Retina (tissue), 1 donor: ENCODE data around the gene DNAH9.

Experiments
- DNase-seq: peaks from one replicate; pipeline ENCODE4 v3.0.0-alpha.2; 2016

DNAH9 gene

GRCh38 chr17:11853321-11854151 is 255.3 kb downstream of the DNAH9 start:
- no peak for DNase-seq

GRCh38 chr17:11855306-11855705 is 257.0 kb downstream of the DNAH9 start:
- DNase-seq: no peak

- DNase-seq: no peak
These were observed 258.7 kb downstream of the DNAH9 start for GRCh38 chr17:11857006-11857405.

GRCh38 chr17:11869680-11870394 is 271.6 kb downstream of the DNAH9 start:
- DNase-seq: no peak

GRCh38 chr17:11871773-11872172 is 273.5 kb downstream of the DNAH9 start:
- DNase-seq: no peak

- no peak for DNase-seq
These were observed 276.5 kb downstream of the DNAH9 start for GRCh38 chr17:11874756-11875155.

- peak; percentile 34 for DNase-seq
These were observed 282.4 kb downstream of the DNAH9 start for GRCh38 chr17:11880714-11881113.

GRCh38 chr17:11882716-11883115 is 284.4 kb downstream of the DNAH9 start:
- DNase-seq: no peak

- DNase-seq: no peak
These were observed 286.8 kb downstream of the DNAH9 start for GRCh38 chr17:11885051-11885450.

- no peak for DNase-seq
These were observed 291.0 kb downstream of the DNAH9 start for GRCh38 chr17:11889266-11889665.

GRCh38 chr17:11893862-11894261 is 295.6 kb downstream of the DNAH9 start:
- no peak for DNase-seq

GRCh38 chr17:11896199-11896598 is 297.9 kb downstream of the DNAH9 start:
- DNase-seq: no peak

- DNase-seq: peak; percentile 50
These were observed 300.4 kb downstream of the DNAH9 start for GRCh38 chr17:11898526-11899235.

- DNase-seq: peak; percentile 79
These were observed 301.3 kb downstream of the DNAH9 start for GRCh38 chr17:11899537-11899942.

GRCh38 chr17:11900041-11900476 is 301.8 kb downstream of the DNAH9 start:
- no peak for DNase-seq

- no peak for DNase-seq
These were observed 302.4 kb downstream of the DNAH9 start for GRCh38 chr17:11900655-11901054.

- DNase-seq: no peak
These were observed 303.7 kb downstream of the DNAH9 start for GRCh38 chr17:11901931-11902330.

GRCh38 chr17:11908711-11909146 is 310.5 kb downstream of the DNAH9 start:
- no peak for DNase-seq

- no peak for DNase-seq
These were observed 311.1 kb downstream of the DNAH9 start for GRCh38 chr17:11909348-11909747.

GRCh38 chr17:11916091-11916490 is 317.8 kb downstream of the DNAH9 start:
- no peak for DNase-seq

GRCh38 chr17:11917415-11917814 is 319.1 kb downstream of the DNAH9 start:
- no peak for DNase-seq

GRCh38 chr17:11921296-11921695 is 323.0 kb downstream of the DNAH9 start:
- no peak for DNase-seq

GRCh38 chr17:11922638-11923037 is 324.4 kb downstream of the DNAH9 start:
- no peak for DNase-seq
